ENCODE measurements around the gene CBX8. TPM values are rescaled to one million over a fixed set of nuclear protein-coding genes. Genes with fewer than 3 reads are reported as not detected.

CBX8 gene
- total and polyA plus RNA-seq, 2 of the 13 experiments (the other 11 are each of a cell fraction or from before 2014, with no cell fraction given): 0.34 to 12.6 TPM

DNA sequence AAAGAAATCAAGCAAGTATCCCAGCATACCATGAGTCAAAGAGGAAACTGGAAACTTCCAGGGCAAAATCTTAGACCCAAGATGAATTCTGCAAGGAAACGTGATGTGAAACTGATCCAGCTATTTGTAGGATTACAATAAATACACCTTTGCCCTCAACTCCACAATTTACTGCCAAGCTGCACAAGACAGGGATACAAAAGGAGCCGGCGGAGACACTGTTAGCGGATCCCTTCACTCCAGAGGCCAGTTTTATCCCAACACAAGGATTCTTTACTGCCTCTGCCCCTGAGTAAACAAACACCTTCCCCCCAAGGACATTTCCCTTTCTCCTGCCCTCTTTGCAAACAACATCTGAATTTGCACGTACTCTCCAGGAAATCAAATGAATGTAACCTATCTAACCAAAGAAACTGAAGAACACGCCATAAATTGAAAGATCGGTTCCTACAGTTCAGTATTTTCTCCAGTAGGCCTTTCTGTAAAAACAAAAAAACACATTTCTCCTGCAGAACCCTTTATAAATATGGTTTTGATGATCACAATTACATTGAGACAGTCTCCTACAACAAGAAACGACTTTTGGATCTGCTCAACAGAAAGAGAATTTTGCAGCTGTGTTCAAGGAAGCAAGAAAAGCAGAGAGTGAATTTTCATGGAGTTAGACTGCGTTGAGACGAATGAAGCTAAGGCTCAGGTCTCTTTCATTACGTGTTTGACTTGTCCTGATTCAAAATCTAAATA is 20.3 kb downstream of the CBX8 start (continued):
- TF ChIP-seq HNRNPLL (IDR thresholded peaks at IDR 0.05; ENCODE audit: low read depth, low read length, poor library complexity, severe bottlenecking): no peak
- TF ChIP-seq HOXA3 (CRISPR knock-in tag; IDR thresholded peaks at IDR 0.05): peak; percentile 32; the same call in 1 of the 2 replicates
- TF ChIP-seq DNMT3B (CRISPR knock-in tag; conservative IDR thresholded peaks at IDR 0.05): 0 out of 2 replicates have a peak, but pooled peaks have one; percentile 36
- TF ChIP-seq SOX13 (IDR thresholded peaks at IDR 0.05): peak; percentile 70
- peak in 1 of 2 experiments; percentile 77; a peak in 2 of 4 replicates for TF ChIP-seq SOX13 (CRISPR knock-in tag; conservative IDR thresholded peaks at IDR 0.05 in 1 of 2, IDR thresholded peaks at IDR 0.05 in 1 of 2)
- TF ChIP-seq ZNF274 (CRISPR knock-in tag; IDR thresholded peaks at IDR 0.05): no peak
- no peak for TF ChIP-seq PRDM15 (CRISPR knock-in tag; IDR thresholded peaks at IDR 0.05)
- no peak for TF ChIP-seq MYNN (CRISPR knock-in tag; IDR thresholded peaks at IDR 0.05; ENCODE audit: low read depth)
- no peak for TF ChIP-seq ZNF891 (CRISPR knock-in tag; IDR thresholded peaks at IDR 0.05)
- no peak; the same call in 1 of the 2 replicates for TF ChIP-seq NFIC (IDR thresholded peaks at IDR 0.05; ENCODE audit: low read length)
- TF ChIP-seq MEIS2 (CRISPR knock-in tag; IDR thresholded peaks at IDR 0.05): peak; percentile 42; the same call in 1 of the 2 replicates
- TF ChIP-seq ZNF501 (CRISPR knock-in tag; IDR thresholded peaks at IDR 0.05): no peak
- TF ChIP-seq RBFOX2 (IDR thresholded peaks at IDR 0.05; ENCODE audit: low read depth, low read length): no peak
- TF ChIP-seq ZBTB44 (CRISPR knock-in tag; IDR thresholded peaks at IDR 0.05): no peak
- no peak for TF ChIP-seq ZNF784 (CRISPR knock-in tag; IDR thresholded peaks at IDR 0.05; ENCODE audit: borderline replicate concordance)
- no peak for TF ChIP-seq HOXD1 (CRISPR knock-in tag; IDR thresholded peaks at IDR 0.05)
- TF ChIP-seq MZF1 (CRISPR knock-in tag; IDR thresholded peaks at IDR 0.05; ENCODE audit: borderline replicate concordance): no peak
- peak; percentile 79 for TF ChIP-seq MLX (CRISPR knock-in tag; IDR thresholded peaks at IDR 0.05)
- no peak for TF ChIP-seq TCF7L2 (IDR thresholded peaks at IDR 0.05; ENCODE audit: low read depth, low read length)
- TF ChIP-seq POLR2A (IDR thresholded peaks at IDR 0.05; ENCODE audit: insufficient read depth in 1 of 2, low read depth in 2 of 2, low read length in 2 of 2): 0 out of 4 replicates have a peak, but pooled peaks of 1 of the 2 experiments have one; percentile 26
- peak; percentile 81 for TF ChIP-seq GATAD2A (CRISPR knock-in tag; IDR thresholded peaks at IDR 0.05)
- no peak for TF ChIP-seq ATF3 (CRISPR knock-in tag; IDR thresholded peaks at IDR 0.05)

Measured in HepG2 (cell line).